HG03457 (cell line): ENCODE measurements around the gene CALCB.

Experiments
- ATAC-seq: cut with Tn5 transposase; IDR thresholded peaks from one replicate; pipeline ENCODE4 v1.9.1; 2021; ENCODE audit warnings: moderate number of reproducible peaks; ENCODE audit not compliant: unreplicated experiment

CALCB gene

GRCh38 chr11:15117751-15118150 lies 44.4 kb downstream of the CALCB start:
- no peak for ATAC-seq

DNA sequence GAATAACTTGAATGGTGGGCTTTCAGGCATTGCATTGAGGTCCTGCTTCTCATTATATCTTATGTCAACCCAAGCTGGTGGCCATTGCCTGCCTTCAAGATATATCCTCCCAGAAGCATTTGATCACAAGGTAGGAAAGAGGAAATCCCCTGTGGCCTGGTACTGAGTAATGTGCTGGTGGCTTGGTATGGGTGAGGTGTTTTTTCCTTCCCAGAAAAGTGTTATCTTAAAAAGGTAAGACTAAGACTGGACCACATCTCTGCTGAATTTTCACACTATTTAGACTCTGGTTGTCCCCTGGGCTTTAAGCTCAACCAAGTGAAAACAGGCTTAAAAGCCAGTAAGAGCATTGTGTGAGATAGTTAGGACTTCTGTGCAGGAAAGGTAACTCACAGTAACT lies 45.0 kb downstream of the CALCB start:
- no peak for ATAC-seq

DNA sequence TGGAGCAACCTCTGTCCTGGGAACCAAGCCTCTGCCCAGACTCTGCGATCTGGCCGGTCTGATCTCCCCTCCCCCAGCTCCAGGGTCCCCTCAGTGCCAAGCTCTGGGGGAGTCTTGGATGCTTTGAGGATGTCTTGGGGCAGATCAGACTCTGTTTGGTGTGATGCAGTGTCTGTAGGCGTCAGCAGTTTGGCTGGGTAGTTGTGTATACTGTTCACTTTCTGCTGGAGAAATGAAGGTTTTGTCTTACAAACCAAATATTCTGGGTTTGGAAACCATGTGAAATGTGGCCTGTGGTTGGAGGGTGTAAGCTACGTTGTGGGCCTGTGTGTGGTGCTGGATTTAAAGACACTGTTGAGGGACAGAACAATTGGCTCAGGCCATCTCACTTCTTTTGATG lies 46.0 kb downstream of the CALCB start:
- ATAC-seq, result no peak

- no peak for ATAC-seq
Measured at GRCh38 chr11:15119826-15120225, 46.4 kb downstream of the CALCB start.

DNA sequence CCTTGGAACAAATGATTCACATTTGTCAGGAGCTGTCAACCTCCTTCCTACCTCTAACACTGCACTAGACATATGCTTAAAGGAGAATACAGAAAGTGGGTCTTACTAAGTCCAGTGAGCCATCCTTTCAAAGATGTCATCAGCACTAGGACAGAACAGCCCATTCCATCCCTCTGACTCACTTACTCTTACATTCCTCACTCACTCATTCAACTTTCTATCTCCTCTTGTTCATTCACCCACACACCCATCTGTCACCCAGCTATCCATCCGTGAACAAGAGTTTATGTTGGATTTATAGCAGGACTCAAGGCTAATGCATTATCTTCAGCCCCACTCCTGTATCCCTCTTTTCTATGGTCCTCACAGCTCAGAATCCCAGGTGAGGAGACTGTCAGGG lies 50.5 kb downstream of the CALCB start:
- ATAC-seq, result no peak

- no peak for ATAC-seq
Measured at GRCh38 chr11:15124528-15124927, 51.1 kb downstream of the CALCB start.

DNA sequence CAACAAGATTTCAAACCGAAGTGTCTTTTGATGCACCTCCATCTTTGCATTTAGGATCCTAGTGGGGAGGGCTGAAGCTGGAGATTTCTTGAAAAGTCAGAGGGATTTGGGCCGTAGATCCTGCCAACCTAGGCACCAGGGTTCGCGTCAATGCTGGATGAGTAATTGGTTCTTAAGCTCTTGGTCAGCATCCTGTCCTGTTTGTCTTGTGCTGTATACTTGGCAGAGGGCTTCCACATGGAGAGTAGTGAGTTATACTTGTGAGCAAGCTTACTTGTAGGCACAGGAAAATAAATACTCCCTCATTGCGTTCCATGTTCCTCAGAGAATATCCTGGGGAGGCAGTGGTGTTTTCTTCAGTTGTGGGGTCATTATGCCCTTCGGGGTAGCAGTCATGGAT lies 53.9 kb downstream of the CALCB start:
- ATAC-seq, result no peak
